ENCODE results near the gene TTC21A.
"Not testable (repeated sequence)": the region's sequence is repeated elsewhere in the genome, so short reads cannot be mapped to it uniquely, and the experiment has no call there.

The TTC21A gene

DNA sequence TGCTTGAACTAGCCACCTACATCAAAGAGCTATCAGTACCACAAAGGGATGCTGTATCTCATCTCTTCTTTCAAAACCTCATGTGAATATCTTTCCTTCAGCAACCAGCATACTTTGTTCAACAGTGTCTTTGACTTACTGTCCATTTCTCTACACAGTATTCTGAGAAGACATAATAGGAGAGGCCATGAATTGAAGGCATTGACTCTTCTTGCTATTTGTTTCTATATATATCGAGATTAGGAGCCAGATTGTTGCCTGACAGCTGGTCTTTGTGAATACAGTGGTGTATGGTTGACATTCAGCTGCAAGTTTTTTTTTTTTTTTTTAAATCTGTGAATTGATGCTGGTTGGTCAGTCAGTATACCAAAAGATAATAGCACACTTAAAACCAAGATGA lies 58.0 kb downstream of the TTC21A start:
- H3K36me3 ChIP-seq (ENCODE audit: control insufficient read depth, insufficient read depth, low read length), result no peaks in the 10 kb centered on the region
- WGBS, 2 experiments, result 57 to 71% methylated on average over 1 of the region's 1 CpG
- H3K27ac ChIP-seq (ENCODE audit: insufficient read depth, low read depth, low read length, poor library complexity, severe bottlenecking), result no peak overlapping the region
- H3K9me3 ChIP-seq (ENCODE audit: control insufficient read depth, low read length), result no peaks in the 10 kb centered on the region
- H3K27me3 ChIP-seq (ENCODE audit: control insufficient read depth, insufficient read depth, low read length, poor library complexity, severe bottlenecking), result no peaks in the 10 kb centered on the region
- no peaks in the 10 kb centered on the region for H3K4me1 ChIP-seq (ENCODE audit: control insufficient read depth, insufficient read depth, low read length)
- H3K4me3 ChIP-seq (ENCODE audit: insufficient read depth, low read depth, low read length), result no peak overlapping the region

DNA sequence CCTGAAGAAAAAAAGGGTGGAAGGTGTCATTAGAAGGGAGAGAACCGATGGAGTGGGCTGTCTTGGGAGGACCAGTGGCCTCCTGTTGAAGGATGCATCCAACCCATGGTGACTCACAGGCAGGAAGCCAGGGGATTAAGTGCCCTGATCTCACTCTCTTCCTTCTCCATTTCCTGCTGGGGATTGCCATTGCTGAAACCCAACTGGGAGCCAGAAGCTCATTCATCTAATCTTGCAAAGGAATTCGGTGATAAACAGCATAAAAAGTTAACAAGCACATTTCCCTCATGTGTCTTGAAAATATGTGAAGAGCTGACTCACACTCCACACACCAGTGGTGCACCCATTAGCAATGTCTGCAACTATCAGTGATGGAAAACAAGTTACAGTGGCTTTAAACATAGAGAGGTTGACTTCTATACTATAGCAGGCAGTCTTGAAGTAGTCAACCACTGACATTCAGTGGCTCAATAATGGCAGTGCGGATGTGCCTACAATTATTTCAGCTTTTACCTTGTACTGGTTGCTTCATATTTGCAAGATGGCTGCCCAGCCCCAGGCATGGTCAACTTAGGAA lies 58.7 kb downstream of the TTC21A start:
- no peaks in the 10 kb centered on the region for H3K4me1 ChIP-seq (ENCODE audit: control insufficient read depth, insufficient read depth, low read length)
- 77 to 78% methylated on average over 3 of the region's 3 CpGs for WGBS, 2 experiments
- H3K27me3 ChIP-seq (ENCODE audit: control insufficient read depth, insufficient read depth, low read length, poor library complexity, severe bottlenecking), result no peaks in the 10 kb centered on the region
- no peaks in the 10 kb centered on the region for H3K9me3 ChIP-seq (ENCODE audit: control insufficient read depth, low read length)
- H3K36me3 ChIP-seq (ENCODE audit: control insufficient read depth, insufficient read depth, low read length), result no peaks in the 10 kb centered on the region
- H3K27ac ChIP-seq (ENCODE audit: insufficient read depth, low read depth, low read length, poor library complexity, severe bottlenecking), result no peak overlapping the region
- no peak overlapping the region for H3K4me3 ChIP-seq (ENCODE audit: insufficient read depth, low read depth, low read length)

DNA sequence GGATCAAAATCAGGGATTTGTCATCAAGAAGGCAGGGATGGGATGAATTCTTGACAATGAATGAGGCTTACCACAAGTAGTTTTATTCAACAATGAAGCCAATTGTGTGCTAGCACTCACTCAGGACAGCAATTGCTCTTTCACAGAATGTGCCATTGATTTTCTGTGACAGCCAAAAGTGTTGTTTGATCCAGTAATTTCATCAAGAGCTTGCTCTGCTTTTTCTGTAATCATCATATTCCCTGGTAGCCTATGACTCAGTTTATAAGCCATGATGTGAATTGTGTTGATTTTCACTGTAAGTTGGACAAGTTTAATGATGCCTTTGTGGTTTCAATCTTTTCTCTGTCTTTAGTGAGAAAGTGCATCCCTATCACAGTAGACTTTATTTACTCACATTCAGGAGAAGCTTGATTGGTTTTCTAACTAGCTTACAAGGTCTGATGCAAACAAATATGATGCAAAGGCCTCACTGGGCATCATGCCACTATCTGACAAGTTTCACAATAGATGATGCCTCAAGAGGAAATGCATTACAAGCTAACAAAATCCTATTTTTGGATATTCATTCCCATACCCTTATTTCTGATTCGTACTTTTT lies 59.6 kb downstream of the TTC21A start:
- Histone ChIP-seq H3K36me3 (ENCODE audit: control insufficient read depth, insufficient read depth, low read length) (no peaks in the 10 kb centered on the region), H3K27me3 (ENCODE audit: control insufficient read depth, insufficient read depth, low read length, poor library complexity, severe bottlenecking) (no peaks in the 10 kb centered on the region), H3K4me1 (ENCODE audit: control insufficient read depth, insufficient read depth, low read length) (no peaks in the 10 kb centered on the region), H3K4me3 (ENCODE audit: insufficient read depth, low read depth, low read length) (no peak overlapping the region), H3K27ac (ENCODE audit: insufficient read depth, low read depth, low read length, poor library complexity, severe bottlenecking) (no peak overlapping the region), H3K9me3 (ENCODE audit: control insufficient read depth, low read length) (no peaks in the 10 kb centered on the region)
- WGBS, 2 experiments, result 80 to 88% methylated on average over 1 of the region's 1 CpG

DNA sequence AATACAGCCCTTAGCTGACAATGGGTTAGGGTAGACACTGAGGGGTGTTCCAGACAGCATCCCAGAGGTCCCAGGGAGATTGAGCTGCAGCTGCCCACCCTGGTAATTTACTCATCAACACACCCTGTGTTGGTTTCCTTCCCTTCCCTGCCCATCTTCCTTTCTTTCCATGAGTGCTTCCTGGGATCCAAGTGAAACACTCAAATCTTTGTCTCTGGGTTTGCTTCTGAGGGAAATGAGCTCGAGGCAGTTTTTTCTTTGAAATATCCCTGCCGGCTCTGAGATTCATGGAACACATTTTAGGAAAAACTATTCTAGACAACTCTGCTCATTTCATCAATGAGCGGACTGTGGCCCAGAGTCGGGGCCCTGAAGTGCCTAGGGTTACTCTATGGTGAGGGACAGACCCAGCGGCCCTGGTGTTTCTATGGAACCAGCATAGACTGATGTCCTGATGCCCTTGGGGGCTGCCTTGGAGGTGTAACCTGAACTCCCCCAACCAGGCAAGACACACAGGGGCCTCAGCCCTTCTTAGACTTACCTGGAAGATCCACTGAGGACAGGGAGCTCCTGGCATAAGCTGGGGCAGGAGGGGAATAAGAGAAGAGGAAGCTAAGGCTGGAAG lies 60.8 kb downstream of the TTC21A start:
- Histone ChIP-seq H3K4me1 (ENCODE audit: control insufficient read depth, insufficient read depth, low read length) (no peaks in the 10 kb centered on the region), H3K27ac (ENCODE audit: insufficient read depth, low read depth, low read length, poor library complexity, severe bottlenecking) (no peak overlapping the region), H3K27me3 (ENCODE audit: control insufficient read depth, insufficient read depth, low read length, poor library complexity, severe bottlenecking) (no peaks in the 10 kb centered on the region), H3K4me3 (ENCODE audit: insufficient read depth, low read depth, low read length) (no peak overlapping the region), H3K36me3 (ENCODE audit: control insufficient read depth, insufficient read depth, low read length) (no peaks in the 10 kb centered on the region), H3K9me3 (ENCODE audit: control insufficient read depth, low read length) (no peaks in the 10 kb centered on the region)
- WGBS, 2 experiments, result 90 to 92% methylated on average over 5 of the region's 5 CpGs

DNA sequence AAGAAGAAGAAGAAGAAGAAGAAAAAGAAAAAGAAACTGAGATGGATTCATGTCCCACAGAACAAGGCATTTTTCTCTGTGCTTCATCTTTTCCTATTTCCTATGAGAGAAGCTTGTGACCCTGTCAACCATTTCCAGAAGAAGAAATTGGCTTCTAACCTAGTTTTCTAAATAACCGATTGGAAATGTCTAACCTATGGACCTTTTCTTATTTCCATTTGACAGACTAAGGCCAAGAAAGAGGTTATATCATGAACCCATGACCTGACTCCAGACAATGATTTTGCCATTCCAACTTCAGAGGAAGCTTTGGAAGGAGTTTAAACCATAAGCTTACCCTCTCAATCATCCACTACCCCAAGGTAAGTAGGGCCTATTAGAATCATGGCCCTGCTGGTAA lies 62.2 kb downstream of the TTC21A start:
- no peaks in the 10 kb centered on the region for H3K4me1 ChIP-seq (ENCODE audit: control insufficient read depth, insufficient read depth, low read length)
- no peaks in the 10 kb centered on the region for H3K9me3 ChIP-seq (ENCODE audit: control insufficient read depth, low read length)
- 90 to 96% methylated on average over 1 of the region's 1 CpG for WGBS, 2 experiments
- H3K27ac ChIP-seq (ENCODE audit: insufficient read depth, low read depth, low read length, poor library complexity, severe bottlenecking), result no peak overlapping the region
- no peaks in the 10 kb centered on the region for H3K27me3 ChIP-seq (ENCODE audit: control insufficient read depth, insufficient read depth, low read length, poor library complexity, severe bottlenecking)
- H3K36me3 ChIP-seq (ENCODE audit: control insufficient read depth, insufficient read depth, low read length), result no peaks in the 10 kb centered on the region
- no peak overlapping the region for H3K4me3 ChIP-seq (ENCODE audit: insufficient read depth, low read depth, low read length)

DNA sequence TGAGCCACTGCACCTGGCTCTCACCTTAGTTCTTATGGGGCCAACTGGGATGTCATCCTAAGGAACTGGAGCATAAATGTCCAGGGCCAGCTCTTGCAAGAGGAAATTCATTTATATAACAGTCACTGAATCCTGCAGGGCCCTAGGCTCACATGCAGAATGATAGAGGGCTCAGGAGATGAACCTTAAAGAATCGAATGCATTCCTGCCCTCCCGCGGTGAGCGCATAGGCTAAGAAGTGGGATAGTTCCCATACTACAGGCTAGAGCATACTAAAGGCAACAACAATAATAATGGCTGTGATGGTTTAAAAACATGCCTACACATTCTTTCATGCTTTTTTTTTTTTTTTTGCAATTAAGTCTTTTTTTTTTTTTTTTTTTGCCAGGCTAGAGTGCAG lies 63.0 kb downstream of the TTC21A start:
- Histone ChIP-seq H3K36me3 (ENCODE audit: control insufficient read depth, insufficient read depth, low read length) (no peaks in the 10 kb centered on the region), H3K4me1 (ENCODE audit: control insufficient read depth, insufficient read depth, low read length) (no peaks in the 10 kb centered on the region), H3K27ac (ENCODE audit: insufficient read depth, low read depth, low read length, poor library complexity, severe bottlenecking) (no peak overlapping the region), H3K27me3 (ENCODE audit: control insufficient read depth, insufficient read depth, low read length, poor library complexity, severe bottlenecking) (no peaks in the 10 kb centered on the region), H3K9me3 (ENCODE audit: control insufficient read depth, low read length) (no peaks in the 10 kb centered on the region), H3K4me3 (ENCODE audit: insufficient read depth, low read depth, low read length) (no peak overlapping the region)
- WGBS, 2 experiments, result 37 to 40% methylated on average over 4 of the region's 4 CpGs

DNA sequence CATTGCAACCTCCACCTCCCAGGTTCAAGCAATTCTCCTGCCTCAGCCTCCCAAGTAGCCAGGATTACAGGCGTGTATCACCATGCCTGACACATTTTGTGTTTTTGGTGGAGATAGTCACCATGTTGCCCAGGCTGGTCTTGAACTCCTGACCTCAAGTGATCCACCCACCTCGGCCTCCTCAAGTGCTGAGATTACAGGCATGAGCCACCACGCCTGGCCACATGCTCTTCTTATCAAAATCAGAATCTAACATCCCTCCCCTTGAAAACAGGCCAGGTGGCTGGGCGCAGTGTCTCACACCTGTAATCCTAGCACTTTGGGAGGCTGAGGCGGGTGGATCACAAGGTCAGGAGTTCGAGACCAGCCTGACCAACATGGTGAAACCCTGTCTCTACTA lies 63.4 kb downstream of the TTC21A start:
- not testable (repeated sequence) for H3K36me3 ChIP-seq (ENCODE audit: control insufficient read depth, insufficient read depth, low read length); H3K27me3 ChIP-seq (ENCODE audit: control insufficient read depth, insufficient read depth, low read length, poor library complexity, severe bottlenecking); H3K4me3 ChIP-seq (ENCODE audit: insufficient read depth, low read depth, low read length); H3K4me1 ChIP-seq (ENCODE audit: control insufficient read depth, insufficient read depth, low read length); H3K27ac ChIP-seq (ENCODE audit: insufficient read depth, low read depth, low read length, poor library complexity, severe bottlenecking); H3K9me3 ChIP-seq (ENCODE audit: control insufficient read depth, low read length)
- whole genome bisulfite sequencing, 2 experiments, result 89 to 94% methylated on average over 6 of the region's 6 CpGs

DNA sequence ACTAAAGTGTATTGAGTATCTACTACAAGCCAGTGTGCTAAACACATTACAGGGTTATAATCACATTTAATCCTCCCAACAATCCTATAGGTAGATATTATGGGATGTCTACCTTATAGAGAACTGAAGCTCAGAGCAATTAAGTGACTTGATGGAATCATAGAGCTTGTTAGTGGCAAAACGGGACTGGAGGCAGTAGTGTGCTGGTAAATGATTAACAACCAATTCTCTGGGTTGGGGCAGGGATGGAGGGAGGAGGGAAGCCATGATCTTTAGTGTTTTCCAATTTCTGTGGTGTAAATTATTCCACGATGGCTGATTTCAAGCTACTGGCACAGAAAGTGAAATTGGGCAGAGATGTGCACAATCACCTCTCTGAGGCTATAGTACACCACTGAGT lies 64.4 kb downstream of the TTC21A start:
- H3K27me3 ChIP-seq (ENCODE audit: control insufficient read depth, insufficient read depth, low read length, poor library complexity, severe bottlenecking), result no peaks in the 10 kb centered on the region
- no peaks in the 10 kb centered on the region for H3K4me1 ChIP-seq (ENCODE audit: control insufficient read depth, insufficient read depth, low read length)
- H3K36me3 ChIP-seq (ENCODE audit: control insufficient read depth, insufficient read depth, low read length), result no peaks in the 10 kb centered on the region
- no peak overlapping the region for H3K4me3 ChIP-seq (ENCODE audit: insufficient read depth, low read depth, low read length)
- no peaks in the 10 kb centered on the region for H3K9me3 ChIP-seq (ENCODE audit: control insufficient read depth, low read length)
- H3K27ac ChIP-seq (ENCODE audit: insufficient read depth, low read depth, low read length, poor library complexity, severe bottlenecking), result no peak overlapping the region
- 92 to 94% methylated on average over 2 of the region's 2 CpGs for WGBS, 2 experiments

DNA sequence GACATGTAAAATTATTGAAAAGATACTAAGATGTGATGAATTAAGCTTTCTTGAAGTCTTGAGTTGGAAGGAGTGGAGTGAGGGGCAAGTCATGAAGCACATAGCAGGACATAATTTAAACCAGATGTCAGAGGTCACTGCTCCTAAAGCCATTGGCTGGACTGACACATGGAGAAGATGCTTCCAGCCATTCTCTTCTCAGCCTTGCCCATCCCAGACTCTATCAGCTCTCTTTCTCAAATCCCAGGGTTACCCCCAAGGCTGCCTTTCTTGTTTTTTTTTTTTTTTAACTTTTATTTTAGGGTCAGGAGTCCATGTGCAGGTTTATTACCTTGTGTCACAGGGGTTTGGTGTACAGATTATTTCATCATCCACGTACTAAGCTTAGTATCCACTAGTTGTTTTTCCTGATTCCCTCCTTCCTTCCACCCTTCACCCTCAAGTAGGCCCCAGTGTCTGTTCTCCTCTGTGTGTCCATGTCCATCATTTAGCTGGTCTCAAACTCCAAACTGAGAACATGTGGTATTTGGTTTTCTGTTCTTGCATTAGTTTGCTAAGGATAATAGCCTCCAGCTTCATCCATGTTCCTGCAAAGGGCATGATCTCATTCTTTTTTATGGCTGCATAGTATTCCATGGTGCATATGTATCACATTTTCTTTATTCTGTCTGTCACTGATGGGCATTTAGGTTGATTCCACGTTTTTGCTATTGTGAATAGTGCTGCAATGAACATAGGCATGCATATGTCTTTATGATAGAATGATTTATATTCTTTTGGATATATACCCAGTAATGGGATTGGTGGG lies 66.0 kb downstream of the TTC21A start:
- WGBS, 2 experiments, result 77 to 93% methylated on average over 2 of the region's 2 CpGs
- Histone ChIP-seq H3K36me3 (ENCODE audit: control insufficient read depth, insufficient read depth, low read length) (no peaks in the 10 kb centered on the region), H3K27me3 (ENCODE audit: control insufficient read depth, insufficient read depth, low read length, poor library complexity, severe bottlenecking) (no peaks in the 10 kb centered on the region), H3K4me1 (ENCODE audit: control insufficient read depth, insufficient read depth, low read length) (peaks cover 6% of the 10 kb centered on the region), H3K27ac (ENCODE audit: insufficient read depth, low read depth, low read length, poor library complexity, severe bottlenecking) (no peak overlapping the region), H3K4me3 (ENCODE audit: insufficient read depth, low read depth, low read length) (no peak overlapping the region), H3K9me3 (ENCODE audit: control insufficient read depth, low read length) (no peaks in the 10 kb centered on the region)

DNA sequence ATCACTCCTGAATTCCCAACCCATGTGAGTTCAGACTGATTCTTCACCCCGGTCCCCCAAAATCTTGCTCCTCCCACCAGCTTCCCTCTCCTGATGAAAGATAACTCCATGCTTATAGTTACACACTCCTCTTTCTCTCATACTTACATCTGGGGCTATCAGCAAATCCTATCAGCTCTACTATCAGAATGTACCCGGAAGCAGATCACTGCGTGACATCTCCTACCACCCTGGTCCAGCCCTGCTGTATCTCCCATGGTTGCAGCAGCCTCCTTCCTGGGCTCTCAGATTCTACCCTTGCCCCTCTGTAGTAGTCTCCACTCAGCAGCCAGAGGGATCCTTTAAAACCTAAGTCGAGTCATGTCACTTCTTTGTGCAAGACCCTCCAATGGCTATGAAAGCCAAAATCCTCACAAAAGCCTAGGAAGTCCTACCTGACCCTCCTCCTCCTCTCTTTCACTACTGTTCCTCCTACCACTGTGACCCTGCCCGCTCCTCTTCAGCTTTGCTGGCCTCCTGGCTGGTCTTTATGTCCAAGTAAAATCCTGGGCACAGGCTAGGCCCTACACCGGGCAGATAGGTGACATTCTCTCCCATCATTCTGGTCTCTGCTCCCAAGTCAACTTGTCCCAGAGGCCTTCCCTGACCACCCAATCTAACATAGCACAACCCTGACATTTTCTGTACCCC lies 68.7 kb downstream of the TTC21A start:
- Histone ChIP-seq H3K9me3 (ENCODE audit: control insufficient read depth, low read length) (no peaks in the 10 kb centered on the region), H3K4me3 (ENCODE audit: insufficient read depth, low read depth, low read length) (no peak overlapping the region), H3K27ac (ENCODE audit: insufficient read depth, low read depth, low read length, poor library complexity, severe bottlenecking) (no peak overlapping the region), H3K4me1 (ENCODE audit: control insufficient read depth, insufficient read depth, low read length) (peaks cover 21% of the 10 kb centered on the region), H3K27me3 (ENCODE audit: control insufficient read depth, insufficient read depth, low read length, poor library complexity, severe bottlenecking) (peaks cover 16% of the 10 kb centered on the region), H3K36me3 (ENCODE audit: control insufficient read depth, insufficient read depth, low read length) (no peaks in the 10 kb centered on the region)
- 94 to 95% methylated on average over 6 of the region's 6 CpGs for WGBS, 2 experiments
